LNCaP clone FGC (cell line): Measurements from ENCODE around the gene ATP2A3.

ENCODE experiments used
- DNase-seq: peaks from one replicate; pipeline ENCODE4 v3.0.0-alpha.2; 2011; ENCODE audit warnings: low read depth
- H3K4me3 ChIP-seq: 2 replicates; pipeline ENCODE4 v1.5.1; 2011; ENCODE audit warnings: mild to moderate bottlenecking, low read depth, low read length, control low read depth
- CTCF ChIP-seq: IDR thresholded peaks from 2 replicates; pipeline ENCODE4 v1.5.1; 2012; ENCODE audit warnings: mild to moderate bottlenecking; ENCODE audit not compliant: control insufficient read depth, insufficient read depth; ENCODE audit errors: extremely low read depth

ATP2A3 gene

GRCh38 chr17:3978421-3979289 lies 14.4 kb upstream of the ATP2A3 start:
- no peak for TF ChIP-seq CTCF
- no peak overlapping the region for H3K4me3 ChIP-seq
- no peak for DNase-seq

GRCh38 chr17:3977387-3977786 lies 13.2 kb upstream of the ATP2A3 start:
- no peak for TF ChIP-seq CTCF
- H3K4me3 ChIP-seq, result no peak overlapping the region
- DNase-seq, result no peak

GRCh38 chr17:3976675-3977171 lies 12.5 kb upstream of the ATP2A3 start:
- no peak overlapping the region for H3K4me3 ChIP-seq
- peak; percentile 89 for DNase-seq
- TF ChIP-seq CTCF, result no peak

GRCh38 chr17:3974980-3975379 lies 10.7 kb upstream of the ATP2A3 start:
- no peak overlapping the region for H3K4me3 ChIP-seq
- no peak for DNase-seq
- no peak for TF ChIP-seq CTCF

GRCh38 chr17:3974138-3974687 lies 10.0 kb upstream of the ATP2A3 start:
- DNase-seq, result no peak
- H3K4me3 ChIP-seq, result no peak overlapping the region
- TF ChIP-seq CTCF, result no peak

GRCh38 chr17:3973495-3974137 lies 9.4 kb upstream of the ATP2A3 start:
- no peak for TF ChIP-seq CTCF
- DNase-seq, result no peak
- no peak overlapping the region for H3K4me3 ChIP-seq
